Neural progenitor cell (in vitro differentiated cells): ENCODE results near the gene CNTNAP2. TPM values are rescaled to one million over a fixed set of nuclear protein-coding genes. Genes with fewer than 3 reads are reported as not detected.

Source experiments
- DNase-seq: peaks from one replicate; pipeline ENCODE4 v3.0.0-alpha.2; 2016; ENCODE audit warnings: low spot score
- H2AFZ ChIP-seq: fragments of 200-600 bp; sonication (generic); replicated peaks from 2 replicates; pipeline ENCODE4 v1.6.1; 2016; ENCODE audit warnings: antibody characterized with exemption
- H3F3A ChIP-seq: fragments of 200-600 bp; sonication (generic); 2 replicates; pipeline ENCODE4 v1.6.1; 2016; ENCODE audit warnings: antibody characterized with exemption, low read depth
- H3K27ac ChIP-seq: fragments of 200-600 bp; sonication (generic); 2 replicates; pipeline ENCODE4 v1.5.1; 2016; ENCODE audit warnings: mild to moderate bottlenecking
- H3K27me3 ChIP-seq: fragments of 200-600 bp; sonication (generic); 2 replicates; pipeline ENCODE4 v1.6.1; 2016; ENCODE audit warnings: mild to moderate bottlenecking, moderate library complexity
- H3K36me3 ChIP-seq: fragments of 200-600 bp; sonication (generic); 2 replicates; pipeline ENCODE4 v1.5.1; 2016
- H3K4me1 ChIP-seq: fragments of 200-600 bp; sonication (generic); 2 replicates; pipeline ENCODE4 v1.6.1; 2016; ENCODE audit warnings: mixed run types
- H3K4me2 ChIP-seq: fragments of 200-600 bp; sonication (generic); 2 replicates; pipeline ENCODE4 v1.6.1; 2016
- H3K4me3 ChIP-seq: fragments of 200-600 bp; sonication (generic); 2 replicates; pipeline ENCODE4 v1.5.1; 2016
- H3K79me2 ChIP-seq: fragments of 200-600 bp; sonication (generic); 2 replicates; pipeline ENCODE4 v1.6.1; 2016; ENCODE audit warnings: low read depth
- H3K9ac ChIP-seq: fragments of 200-600 bp; sonication (generic); 2 replicates; pipeline ENCODE4 v1.6.1; 2016
- H3K9me3 ChIP-seq: fragments of 200-600 bp; sonication (generic); 2 replicates; pipeline ENCODE4 v1.5.1; 2016; ENCODE audit warnings: low read depth
- H4K20me1 ChIP-seq: fragments of 200-600 bp; sonication (generic); 2 replicates; pipeline ENCODE4 v1.6.1; 2016; ENCODE audit warnings: low read depth
- H3K27ac Mint-ChIP-seq: 3 replicates; pipeline ENCODE4 v1.8.0; 2021; ENCODE audit warnings: mixed read lengths
- H3K27me3 Mint-ChIP-seq: 2 replicates; pipeline ENCODE4 v1.8.0; 2022; ENCODE audit warnings: low read depth, mild to moderate bottlenecking, inconsistent platforms, moderate library complexity, mixed read lengths; ENCODE audit not compliant: insufficient read depth
- H3K36me3 Mint-ChIP-seq: 3 replicates; pipeline ENCODE4 v1.8.0; 2021; ENCODE audit warnings: mixed read lengths
- H3K4me1 Mint-ChIP-seq: 3 replicates; pipeline ENCODE4 v1.8.0; 2021; ENCODE audit warnings: mixed read lengths
- H3K4me3 Mint-ChIP-seq: 3 replicates; pipeline ENCODE4 v1.8.0; 2021; ENCODE audit warnings: mild to moderate bottlenecking, moderate library complexity, mixed read lengths
- H3K9me3 Mint-ChIP-seq: 3 replicates; pipeline ENCODE4 v1.8.0; 2020; ENCODE audit warnings: mixed read lengths
- EZH2 ChIP-seq: fragments of 200-600 bp; sonication (generic); IDR thresholded peaks from 2 replicates; pipeline ENCODE4 v1.6.1; 2017; ENCODE audit warnings: antibody characterized with exemption, mild to moderate bottlenecking, moderate library complexity
- EZH2phosphoT487 ChIP-seq: fragments of 200-600 bp; sonication (generic); IDR thresholded peaks from 2 replicates; pipeline ENCODE4 v1.6.1; 2017; ENCODE audit warnings: antibody characterized with exemption
- total RNA-seq: library from RNA; depleted of rRNA; stranded (reverse); fragments of >200 nt; gene quantifications from 2 replicates; pipeline ENCODE4 v1.2.3, GENCODE V29; 2015; ENCODE audit warnings: low replicate concordance
- TF ChIP-seq, protein P1 (sequence below): fragments of 200-600 bp; sonication (generic); IDR thresholded peaks from 2 replicates; pipeline ENCODE4 v1.5.1; 2017; ENCODE audit warnings: antibody characterized with exemption, mild to moderate bottlenecking

CNTNAP2 gene
- total RNA-seq, 1 donor from 2014 or later: 126 TPM

GRCh38 chr7:146405737-146406136, 289.1 kb downstream of the CNTNAP2 start:
- H3K27ac Mint-ChIP-seq: no peak overlapping the region
- no peak overlapping the region for H3K4me3 Mint-ChIP-seq

DNA sequence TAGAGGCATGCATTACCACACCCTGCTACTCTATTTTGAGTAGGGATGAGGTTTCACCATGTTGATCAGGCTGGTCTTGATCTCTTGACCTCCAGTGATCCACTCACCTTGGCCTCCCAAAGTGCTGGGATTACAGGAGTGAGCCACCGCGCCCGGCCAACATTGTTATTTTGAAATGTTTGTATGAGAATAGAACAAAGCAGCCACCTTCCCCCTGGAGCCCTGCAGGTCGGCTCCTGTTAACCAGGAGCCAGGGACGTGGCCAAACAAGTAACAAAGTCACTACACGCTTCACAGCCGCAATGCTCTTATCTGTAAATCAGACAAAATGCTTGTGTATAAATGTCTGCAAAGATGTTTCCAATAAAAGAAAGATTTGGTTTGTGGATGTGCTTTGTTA, 295.4 kb downstream of the CNTNAP2 start:
- Mint-ChIP-seq H3K27ac (no peak overlapping the region), H3K4me3 (no peak overlapping the region), H3K9me3 (no peaks in the 10 kb centered on the region), H3K27me3 (no peaks in the 10 kb centered on the region), H3K36me3 (no peaks in the 10 kb centered on the region), H3K4me1 (no peaks in the 10 kb centered on the region)
- H3K4me1 ChIP-seq: peaks cover 29% of the 10 kb centered on the region
- H3K4me2 ChIP-seq: no peak overlapping the region
- H4K20me1 ChIP-seq: no peaks in the 10 kb centered on the region
- no peak overlapping the region for H3K4me3 ChIP-seq
- no peaks in the 10 kb centered on the region for H3K27me3 ChIP-seq
- H3K27ac ChIP-seq: no peak overlapping the region
- TF ChIP-seq, protein P1, sequence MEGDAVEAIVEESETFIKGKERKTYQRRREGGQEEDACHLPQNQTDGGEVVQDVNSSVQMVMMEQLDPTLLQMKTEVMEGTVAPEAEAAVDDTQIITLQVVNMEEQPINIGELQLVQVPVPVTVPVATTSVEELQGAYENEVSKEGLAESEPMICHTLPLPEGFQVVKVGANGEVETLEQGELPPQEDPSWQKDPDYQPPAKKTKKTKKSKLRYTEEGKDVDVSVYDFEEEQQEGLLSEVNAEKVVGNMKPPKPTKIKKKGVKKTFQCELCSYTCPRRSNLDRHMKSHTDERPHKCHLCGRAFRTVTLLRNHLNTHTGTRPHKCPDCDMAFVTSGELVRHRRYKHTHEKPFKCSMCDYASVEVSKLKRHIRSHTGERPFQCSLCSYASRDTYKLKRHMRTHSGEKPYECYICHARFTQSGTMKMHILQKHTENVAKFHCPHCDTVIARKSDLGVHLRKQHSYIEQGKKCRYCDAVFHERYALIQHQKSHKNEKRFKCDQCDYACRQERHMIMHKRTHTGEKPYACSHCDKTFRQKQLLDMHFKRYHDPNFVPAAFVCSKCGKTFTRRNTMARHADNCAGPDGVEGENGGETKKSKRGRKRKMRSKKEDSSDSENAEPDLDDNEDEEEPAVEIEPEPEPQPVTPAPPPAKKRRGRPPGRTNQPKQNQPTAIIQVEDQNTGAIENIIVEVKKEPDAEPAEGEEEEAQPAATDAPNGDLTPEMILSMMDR: no peak
- TF ChIP-seq EZH2phosphoT487 (no peak), EZH2 (no peak)
- H3K36me3 ChIP-seq: no peaks in the 10 kb centered on the region
- H3K9ac ChIP-seq: no peak overlapping the region
- no peaks in the 10 kb centered on the region for H3K79me2 ChIP-seq
- H2AFZ ChIP-seq: no peak overlapping the region
- H3F3A ChIP-seq: no peaks in the 10 kb centered on the region
- peak; percentile 24 for DNase-seq
- no peaks in the 10 kb centered on the region for H3K9me3 ChIP-seq

More at GRCh38 chr7:146405737-146406136, 289.1 kb downstream of the CNTNAP2 start:
- H3K27me3 ChIP-seq: no peaks in the 10 kb centered on the region
- no peaks in the 10 kb centered on the region for H3K79me2 ChIP-seq
- Mint-ChIP-seq H3K27me3 (no peaks in the 10 kb centered on the region), H3K4me1 (no peaks in the 10 kb centered on the region), H3K9me3 (no peaks in the 10 kb centered on the region), H3K36me3 (no peaks in the 10 kb centered on the region)
- H3K4me1 ChIP-seq: no peaks in the 10 kb centered on the region
- no peak overlapping the region for H3K9ac ChIP-seq
- TF ChIP-seq EZH2 (no peak), EZH2phosphoT487 (no peak)
- TF ChIP-seq, protein P1: no peak
- no peak overlapping the region for H3K4me3 ChIP-seq
- no peak overlapping the region for H2AFZ ChIP-seq
- no peaks in the 10 kb centered on the region for H3K9me3 ChIP-seq
- H3F3A ChIP-seq: no peaks in the 10 kb centered on the region
- no peaks in the 10 kb centered on the region for H3K36me3 ChIP-seq
- H3K27ac ChIP-seq: no peak overlapping the region
- DNase-seq: no peak
- no peak overlapping the region for H3K4me2 ChIP-seq
- H4K20me1 ChIP-seq: no peaks in the 10 kb centered on the region

DNA sequence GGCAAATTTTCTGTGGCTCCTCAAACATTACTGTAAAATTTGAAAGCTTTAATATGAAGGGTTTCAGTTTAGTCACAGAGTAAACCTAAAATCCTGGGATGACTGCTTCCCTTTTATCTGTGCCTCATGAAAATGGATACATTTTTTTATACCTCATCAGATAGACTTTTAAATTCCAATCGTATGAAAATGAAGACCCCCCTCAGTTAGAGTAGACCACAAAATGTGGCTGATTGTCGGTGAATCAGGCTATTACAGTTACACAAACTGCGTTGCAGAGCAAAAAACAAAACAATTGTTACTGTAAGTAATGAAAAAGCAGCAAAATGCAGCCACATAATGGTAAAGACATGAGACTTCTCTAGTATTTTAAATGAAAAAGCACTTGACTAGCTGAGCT, 296.2 kb downstream of the CNTNAP2 start:
- no peak overlapping the region for H3K27ac Mint-ChIP-seq
- no peaks in the 10 kb centered on the region for H3K27me3 ChIP-seq
- peaks cover 29% of the 10 kb centered on the region for H3K4me1 ChIP-seq
- H3K9me3 Mint-ChIP-seq: no peaks in the 10 kb centered on the region
- no peaks in the 10 kb centered on the region for H3K27me3 Mint-ChIP-seq
- H3K27ac ChIP-seq: no peak overlapping the region
- H3K36me3 Mint-ChIP-seq: no peaks in the 10 kb centered on the region
- peak overlapping the region; percentile 29 for H2AFZ ChIP-seq
- H3K4me1 Mint-ChIP-seq: no peaks in the 10 kb centered on the region
- no peak overlapping the region for H3K9ac ChIP-seq
- no peaks in the 10 kb centered on the region for H3F3A ChIP-seq
- H4K20me1 ChIP-seq: no peaks in the 10 kb centered on the region
- DNase-seq: no peak
- H3K4me3 ChIP-seq: no peak overlapping the region
- no peaks in the 10 kb centered on the region for H3K9me3 ChIP-seq
- no peak overlapping the region for H3K4me2 ChIP-seq
- no peaks in the 10 kb centered on the region for H3K79me2 ChIP-seq
- H3K4me3 Mint-ChIP-seq: no peak overlapping the region
- no peaks in the 10 kb centered on the region for H3K36me3 ChIP-seq
- TF ChIP-seq, protein P1: no peak
- TF ChIP-seq EZH2 (no peak), EZH2phosphoT487 (no peak)
